Fibroblast of lung (primary cell): Measurements from ENCODE around the gene GRPEL2. TPM values are rescaled to one million over a fixed set of nuclear protein-coding genes. Genes with fewer than 3 reads are reported as not detected.

Experiments used
- DNase-seq, 2 donors: peaks; one replicate each; pipeline versions ENCODE4 v3.0.0 to v3.0.0-alpha.2; 2010; ENCODE audit warnings: low read depth in 2 of 2
- H2AFZ ChIP-seq: 2 replicates; pipeline ENCODE4 v1.5.1; 2012; ENCODE audit warnings: low read length, control low read depth, inconsistent platforms
- H3K27ac ChIP-seq: 2 replicates; pipeline ENCODE4 v1.5.1; 2011; ENCODE audit warnings: low read length, control low read depth; ENCODE audit not compliant: insufficient read depth
- H3K27me3 ChIP-seq: 2 replicates; pipeline ENCODE4 v1.5.1; 2011; ENCODE audit warnings: mild to moderate bottlenecking, low read length; ENCODE audit not compliant: control insufficient read depth, insufficient read depth
- H3K36me3 ChIP-seq: 2 replicates; pipeline ENCODE4 v1.5.1; 2011; ENCODE audit warnings: low read length; ENCODE audit not compliant: control insufficient read depth, insufficient read depth
- H3K4me1 ChIP-seq: 2 replicates; pipeline ENCODE4 v1.5.1; 2011; ENCODE audit warnings: low read length; ENCODE audit not compliant: control insufficient read depth, insufficient read depth; ENCODE audit errors: extremely low read depth
- H3K4me2 ChIP-seq: 2 replicates; pipeline ENCODE4 v1.5.1; 2011; ENCODE audit warnings: low read length, control low read depth; ENCODE audit not compliant: insufficient read depth; ENCODE audit errors: extremely low read depth
- H3K4me3 ChIP-seq, 4 experiments: fragments of 200-600 bp in 1 of 4; sonication (generic) in 1 of 4; replicated peaks in 1 of 4; 2 replicates each; pipeline ENCODE4 v1.5.1; 2011 to 2016; ENCODE audit warnings: low read length in 4 of 4, low read depth in 3 of 4, mild to moderate bottlenecking in 3 of 4, control low read depth in 2 of 4, inconsistent platforms in 1 of 4, mixed read lengths in 1 of 4; ENCODE audit not compliant: insufficient read depth in 1 of 4; ENCODE audit errors: control extremely low read depth in 1 of 4
- H3K79me2 ChIP-seq: 2 replicates; pipeline ENCODE4 v1.5.1; 2012; ENCODE audit warnings: mild to moderate bottlenecking, low read length, inconsistent platforms; ENCODE audit not compliant: control insufficient read depth, insufficient read depth
- H3K9ac ChIP-seq: 2 replicates; pipeline ENCODE4 v1.5.1; 2011; ENCODE audit warnings: mild to moderate bottlenecking, low read length, control low read depth; ENCODE audit not compliant: insufficient read depth
- H3K9me3 ChIP-seq: 2 replicates; pipeline ENCODE4 v1.5.1; 2012; ENCODE audit warnings: low read depth, low read length; ENCODE audit not compliant: control insufficient read depth, insufficient read depth
- H4K20me1 ChIP-seq: 2 replicates; pipeline ENCODE4 v1.5.1; 2011; ENCODE audit warnings: low read length; ENCODE audit not compliant: control insufficient read depth, insufficient read depth; ENCODE audit errors: extremely low read depth
- EZH2 ChIP-seq: IDR thresholded peaks from 2 replicates; pipeline ENCODE4 v1.5.1; 2012; ENCODE audit warnings: low read length, control low read depth, mild to moderate bottlenecking; ENCODE audit errors: missing control alignments
- polyA plus RNA-seq, 2 donors: library from polyadenylated mRNA; depleted of rRNA in 1 of 2; stranded (reverse) in 1 of 2; unstranded in 1 of 2; fragments of >200 nt; gene quantifications; 2 replicates each; pipeline ENCODE4 v1.2.1, GENCODE V29; 2011 to 2012; ENCODE audit warnings: missing spikeins in 1 of 2
- total RNA-seq: library from RNA; depleted of rRNA; stranded (reverse); fragments of >200 nt; gene quantifications from 2 replicates; pipeline ENCODE4 v1.2.1, GENCODE V29; 2014
- TF ChIP-seq, protein P1 (sequence below), 2 donors: IDR thresholded peaks in 1 of 2; conservative IDR thresholded peaks in 1 of 2; 1 replicate in 1 of 2; 2 replicates in 1 of 2; pipeline ENCODE4 v1.5.1; 2011 to 2012; ENCODE audit warnings: low read length in 2 of 2, control low read depth in 1 of 2, inconsistent platforms in 1 of 2, low read depth in 1 of 2, mild to moderate bottlenecking in 1 of 2

Gene GRPEL2
- total and polyA plus RNA-seq, 2 donors (not counting 1 experiment from before 2014, with no cell fraction given), result 15.3 to 29.6 TPM

- Histone ChIP-seq H2AFZ (no peak overlapping the region), H3K79me2 (no peaks in the 10 kb centered on the region), H3K36me3 (no peaks in the 10 kb centered on the region), H3K9me3 (no peaks in the 10 kb centered on the region), H3K4me2 (no peak overlapping the region), H3K4me3 (no peak overlapping the region), H3K27ac (no peak overlapping the region), H4K20me1 (no peaks in the 10 kb centered on the region), H3K4me1 (no peaks in the 10 kb centered on the region), H3K27me3 (no peaks in the 10 kb centered on the region), H3K9ac (no peak overlapping the region)
- TF ChIP-seq EZH2, result no peak
- TF ChIP-seq, protein P1, sequence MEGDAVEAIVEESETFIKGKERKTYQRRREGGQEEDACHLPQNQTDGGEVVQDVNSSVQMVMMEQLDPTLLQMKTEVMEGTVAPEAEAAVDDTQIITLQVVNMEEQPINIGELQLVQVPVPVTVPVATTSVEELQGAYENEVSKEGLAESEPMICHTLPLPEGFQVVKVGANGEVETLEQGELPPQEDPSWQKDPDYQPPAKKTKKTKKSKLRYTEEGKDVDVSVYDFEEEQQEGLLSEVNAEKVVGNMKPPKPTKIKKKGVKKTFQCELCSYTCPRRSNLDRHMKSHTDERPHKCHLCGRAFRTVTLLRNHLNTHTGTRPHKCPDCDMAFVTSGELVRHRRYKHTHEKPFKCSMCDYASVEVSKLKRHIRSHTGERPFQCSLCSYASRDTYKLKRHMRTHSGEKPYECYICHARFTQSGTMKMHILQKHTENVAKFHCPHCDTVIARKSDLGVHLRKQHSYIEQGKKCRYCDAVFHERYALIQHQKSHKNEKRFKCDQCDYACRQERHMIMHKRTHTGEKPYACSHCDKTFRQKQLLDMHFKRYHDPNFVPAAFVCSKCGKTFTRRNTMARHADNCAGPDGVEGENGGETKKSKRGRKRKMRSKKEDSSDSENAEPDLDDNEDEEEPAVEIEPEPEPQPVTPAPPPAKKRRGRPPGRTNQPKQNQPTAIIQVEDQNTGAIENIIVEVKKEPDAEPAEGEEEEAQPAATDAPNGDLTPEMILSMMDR (conservative IDR thresholded peaks at IDR 0.05 in 1 of 2, IDR thresholded peaks at IDR 0.05 in 1 of 2; ENCODE audit: low read depth in 1 of 2, low read length in 2 of 2), result no peak
- no peak for DNase-seq
Measured at GRCh38 chr5:149298842-149299404, 46.4 kb upstream of the GRPEL2 start.

DNA sequence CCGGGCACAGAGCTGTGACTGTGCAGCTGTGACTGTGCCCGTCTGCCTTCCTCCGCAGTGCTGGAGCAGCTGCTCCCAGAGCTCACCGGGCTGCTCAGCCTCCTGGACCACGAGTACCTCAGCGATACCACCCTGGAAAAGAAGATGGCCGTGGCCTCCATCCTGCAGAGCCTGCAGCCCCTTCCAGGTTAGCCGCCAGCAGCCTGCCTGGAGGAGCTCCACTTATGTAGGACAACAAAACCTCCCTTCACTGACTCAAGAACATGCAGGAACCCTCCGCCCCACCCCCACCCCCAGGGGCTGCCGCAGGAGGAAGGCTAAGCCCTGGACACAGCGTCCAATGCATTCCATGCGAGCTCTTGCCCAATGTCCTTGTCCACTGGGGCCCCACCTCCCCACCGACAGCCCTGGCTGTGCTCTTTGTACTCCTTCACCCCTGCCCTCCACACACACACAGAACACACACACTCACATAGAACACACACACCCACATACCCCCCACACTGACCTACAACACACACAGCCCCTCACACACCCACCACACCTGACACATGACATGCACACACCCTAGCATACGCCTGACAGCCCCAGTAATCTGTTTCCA, 45.7 kb upstream of the GRPEL2 start:
- Histone ChIP-seq H3K79me2 (no peaks in the 10 kb centered on the region), H3K9ac (no peak overlapping the region), H2AFZ (no peak overlapping the region), H3K9me3 (no peaks in the 10 kb centered on the region), H3K4me2 (no peak overlapping the region), H4K20me1 (no peaks in the 10 kb centered on the region), H3K4me3 (no peak overlapping the region), H3K36me3 (no peaks in the 10 kb centered on the region), H3K27ac (no peak overlapping the region), H3K4me1 (no peaks in the 10 kb centered on the region), H3K27me3 (no peaks in the 10 kb centered on the region)
- no peak for DNase-seq
- no peak for TF ChIP-seq EZH2
- TF ChIP-seq, protein P1 (conservative IDR thresholded peaks at IDR 0.05 in 1 of 2, IDR thresholded peaks at IDR 0.05 in 1 of 2; ENCODE audit: low read depth in 1 of 2, low read length in 2 of 2), result no peak

- H3K4me3 ChIP-seq, result no peak overlapping the region
- no peak for DNase-seq
- H3K4me2 ChIP-seq, result no peak overlapping the region
- no peaks in the 10 kb centered on the region for H3K79me2 ChIP-seq
- H3K36me3 ChIP-seq, result no peaks in the 10 kb centered on the region
- no peaks in the 10 kb centered on the region for H3K27me3 ChIP-seq
- H2AFZ ChIP-seq, result no peak overlapping the region
- no peak overlapping the region for H3K27ac ChIP-seq
- H4K20me1 ChIP-seq, result no peaks in the 10 kb centered on the region
- H3K9me3 ChIP-seq, result no peaks in the 10 kb centered on the region
- TF ChIP-seq, protein P1 (conservative IDR thresholded peaks at IDR 0.05 in 1 of 2, IDR thresholded peaks at IDR 0.05 in 1 of 2; ENCODE audit: low read depth in 1 of 2, low read length in 2 of 2), result no peak
- no peak for TF ChIP-seq EZH2
- H3K9ac ChIP-seq, result no peak overlapping the region
- no peaks in the 10 kb centered on the region for H3K4me1 ChIP-seq
Measured at GRCh38 chr5:149300441-149300840, 44.9 kb upstream of the GRPEL2 start.
